Adrenal gland (tissue), 12 donors: Measurements from ENCODE around the gene GANC. TPM values are rescaled to one million over a fixed set of nuclear protein-coding genes. Genes with fewer than 3 reads are reported as not detected.

Source experiments
- DNase-seq, 7 donors: peaks; one replicate each; pipeline ENCODE4 v3.0.0-alpha.2; 2019 to 2020
- H3K27ac ChIP-seq, 5 donors: fragments of 200-600 bp; sonication (generic) in 4 of 5; 1 replicate in 3 of 5; 2 replicates in 2 of 5; pipeline versions ENCODE4 v1.5.1 to v1.8.0; 2016 to 2020; ENCODE audit warnings: mild to moderate bottlenecking in 1 of 5
- H3K27me3 ChIP-seq: fragments of 200-600 bp; 2 replicates; pipeline ENCODE4 v1.8.0; 2021
- H3K36me3 ChIP-seq, 2 donors: fragments of 200-600 bp; replicated peaks in 1 of 2; 1 replicate in 1 of 2; 2 replicates in 1 of 2; pipeline versions ENCODE4 v1.5.1 to v1.8.0; 2018 to 2022
- H3K4me1 ChIP-seq, 2 donors: fragments of 200-600 bp; replicated peaks in 1 of 2; 1 replicate in 1 of 2; 2 replicates in 1 of 2; pipeline versions ENCODE4 v1.5.1 to v1.8.0; 2018 to 2021
- H3K4me3 ChIP-seq, 4 donors: fragments of 200-600 bp; sonication (generic) in 3 of 4; one replicate each; pipeline ENCODE4 v1.5.1; 2016 to 2018
- H3K9me3 ChIP-seq, 3 donors: fragments of 200-600 bp; sonication (generic) in 1 of 3; replicated peaks in 1 of 3; 1 replicate in 2 of 3; 2 replicates in 1 of 3; pipeline versions ENCODE4 v1.5.1 to v1.8.0; 2016 to 2021
- POLR2A ChIP-seq, 2 donors: fragments of 450-650 bp; IDR thresholded peaks; one replicate each; pipeline ENCODE4 v1.6.1; 2017; ENCODE audit warnings: antibody characterized with exemption in 2 of 2, mild to moderate bottlenecking in 2 of 2, moderate library complexity in 1 of 2
- WGBS, 4 donors: extraction: QIAGEN DNeasy Blood & Tissue Kit in 2 of 4; methylation state at CpG; one replicate each; pipeline versions ENCODE4 v1.1.5 to v1.1.7; 2013 to 2017; 5-methylcytosine and 5-hydroxymethylcytosine counted together
- intact Hi-C, 2 donors: fragments of 100-400 bp; cut with DNase I; formaldehyde crosslinking; loops; one replicate each; pipeline versions ENCODE4 v1.14.1 to v1.15.0; 2022 to 2023
- polyA plus RNA-seq, 3 donors: library from polyadenylated mRNA; stranded (reverse); fragments of 200-250 nt in 2 of 3; fragments of 350-450 nt in 1 of 3; fragmentation: Illumina TruSeq in 1 of 3; extraction: RNeasy Lipid Tissue Mini Kit (QIAGEN cat#74804) in 1 of 3; gene quantifications; one replicate each; pipeline ENCODE4 v1.2.3, GENCODE V29; 2013 to 2014
- total RNA-seq, 9 donors: library from RNA; depleted of rRNA in 4 of 9; stranded (reverse); fragments of >200 nt in 4 of 9; fragments of 120-200 nt in 1 of 9; fragmentation: NEBNext Ultra II Directional in 1 of 9; extraction: Animal tissue kit (Norgen Biotek cat#: 25700) in 1 of 9; gene quantifications; one replicate each; pipeline versions ENCODE4 v1.1.0 to v1.2.4, GENCODE V29; 2013 to 2023
- TF ChIP-seq, protein P1 (sequence below), 6 experiments: fragments of 450-650 bp in 4 of 6; fragments of 200-600 bp in 2 of 6; sonication (generic) in 1 of 6; IDR thresholded peaks; 1 replicate in 5 of 6; 2 replicates in 1 of 6; pipeline versions ENCODE4 v1.5.1 to v1.8.0; 2016 to 2021; ENCODE audit warnings: antibody characterized with exemption in 6 of 6, mild to moderate bottlenecking in 2 of 6, moderate library complexity in 1 of 6
- donor health status: healthy with polysubstance abuse.
- donor health status: Bipolar disorder and iron deficiency.
- donor health status: DM: yes; HTN: yes; CAD: no.
- donor health status: DM: no; HTN: no; CAD: no.
- donor health status: DM: no; HTN: no; CAD: no.
- donor health status: DM: yes; HTN: yes; CAD: no.

The GANC gene
- total and polyA plus RNA-seq, 12 donors, result 8.5 to 37.2 (median 18.5) TPM

DNA sequence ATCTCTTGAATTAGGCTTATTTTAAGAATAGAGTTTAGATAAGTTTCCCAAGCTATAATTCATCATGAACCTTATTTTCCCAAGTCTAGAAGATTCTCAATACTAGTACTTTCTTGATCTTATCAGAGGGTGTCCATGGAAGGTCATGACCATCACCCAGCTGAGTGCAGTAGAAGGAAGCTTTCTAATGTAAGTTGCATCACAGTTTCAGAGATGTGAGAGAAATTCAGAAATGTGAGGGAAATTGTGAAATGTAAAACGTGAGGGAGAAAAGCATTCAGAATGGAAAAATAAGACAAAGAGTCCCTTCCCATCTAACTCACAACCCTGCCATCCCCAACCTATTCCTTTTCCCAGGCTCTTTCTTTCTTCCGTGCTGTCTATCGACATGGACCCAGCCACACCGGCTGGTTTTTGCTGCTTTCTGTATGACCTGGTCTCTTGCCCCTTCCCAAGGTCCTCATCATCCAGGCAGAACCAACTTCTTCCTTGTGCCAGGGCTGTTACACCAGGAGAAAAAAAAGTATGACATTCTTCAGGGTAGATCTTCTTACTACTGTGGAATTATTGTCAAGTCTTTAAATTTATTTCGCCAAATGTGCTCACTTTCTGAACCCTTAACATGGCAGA is 93.0 kb downstream of the GANC start:
- no peaks in the 10 kb centered on the region for H3K36me3 ChIP-seq
- intact Hi-C loops, result no loop called here
- H3K9me3 ChIP-seq, result no peaks in the 10 kb centered on the region
- no peak for TF ChIP-seq POLR2A (IDR thresholded peaks at IDR 0.05)
- TF ChIP-seq, protein P1, sequence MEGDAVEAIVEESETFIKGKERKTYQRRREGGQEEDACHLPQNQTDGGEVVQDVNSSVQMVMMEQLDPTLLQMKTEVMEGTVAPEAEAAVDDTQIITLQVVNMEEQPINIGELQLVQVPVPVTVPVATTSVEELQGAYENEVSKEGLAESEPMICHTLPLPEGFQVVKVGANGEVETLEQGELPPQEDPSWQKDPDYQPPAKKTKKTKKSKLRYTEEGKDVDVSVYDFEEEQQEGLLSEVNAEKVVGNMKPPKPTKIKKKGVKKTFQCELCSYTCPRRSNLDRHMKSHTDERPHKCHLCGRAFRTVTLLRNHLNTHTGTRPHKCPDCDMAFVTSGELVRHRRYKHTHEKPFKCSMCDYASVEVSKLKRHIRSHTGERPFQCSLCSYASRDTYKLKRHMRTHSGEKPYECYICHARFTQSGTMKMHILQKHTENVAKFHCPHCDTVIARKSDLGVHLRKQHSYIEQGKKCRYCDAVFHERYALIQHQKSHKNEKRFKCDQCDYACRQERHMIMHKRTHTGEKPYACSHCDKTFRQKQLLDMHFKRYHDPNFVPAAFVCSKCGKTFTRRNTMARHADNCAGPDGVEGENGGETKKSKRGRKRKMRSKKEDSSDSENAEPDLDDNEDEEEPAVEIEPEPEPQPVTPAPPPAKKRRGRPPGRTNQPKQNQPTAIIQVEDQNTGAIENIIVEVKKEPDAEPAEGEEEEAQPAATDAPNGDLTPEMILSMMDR (IDR thresholded peaks at IDR 0.05), result no peak
- no peak overlapping the region for H3K27ac ChIP-seq
- no peaks in the 10 kb centered on the region for H3K27me3 ChIP-seq
- no peak overlapping the region for H3K4me3 ChIP-seq
- DNase-seq, result no peak
- H3K4me1 ChIP-seq, result no peaks in the 10 kb centered on the region
- WGBS, 4 donors, result 88 to 91% (median 91%) methylated on average over 5 of the region's 5 CpGs

DNA sequence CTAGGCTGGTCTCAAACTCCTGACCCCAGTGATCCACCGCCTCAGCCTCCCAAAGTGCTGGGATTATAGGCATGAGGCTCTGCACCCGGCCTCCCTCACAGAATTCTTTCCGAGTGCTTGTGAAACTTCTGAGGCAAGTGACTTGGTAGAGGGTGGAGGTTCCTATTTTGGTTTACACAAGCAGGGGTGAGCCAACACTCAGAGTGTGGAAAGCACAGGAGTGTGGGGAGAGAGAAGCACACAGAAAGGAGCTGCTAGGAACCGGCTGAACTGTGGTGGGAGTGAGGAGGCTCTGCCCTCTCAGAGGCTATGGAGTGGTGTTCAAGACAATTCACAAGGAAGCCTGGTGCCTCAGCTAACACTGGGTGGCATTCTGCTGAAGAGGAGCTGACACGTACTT is 94.0 kb downstream of the GANC start:
- no peaks in the 10 kb centered on the region for H3K27me3 ChIP-seq
- DNase-seq, result no peak
- H3K4me1 ChIP-seq, result no peaks in the 10 kb centered on the region
- no peaks in the 10 kb centered on the region for H3K9me3 ChIP-seq
- H3K36me3 ChIP-seq, result no peaks in the 10 kb centered on the region
- no peak overlapping the region for H3K4me3 ChIP-seq
- 69 to 87% (median 72%) methylated on average over 4 to 5 of the region's 5 CpGs for WGBS, 4 donors
- H3K27ac ChIP-seq, result no peak overlapping the region
- intact Hi-C loops, result no loop called here
- no peak for TF ChIP-seq POLR2A (IDR thresholded peaks at IDR 0.05)
- TF ChIP-seq, protein P1 (IDR thresholded peaks at IDR 0.05), result no peak

DNA sequence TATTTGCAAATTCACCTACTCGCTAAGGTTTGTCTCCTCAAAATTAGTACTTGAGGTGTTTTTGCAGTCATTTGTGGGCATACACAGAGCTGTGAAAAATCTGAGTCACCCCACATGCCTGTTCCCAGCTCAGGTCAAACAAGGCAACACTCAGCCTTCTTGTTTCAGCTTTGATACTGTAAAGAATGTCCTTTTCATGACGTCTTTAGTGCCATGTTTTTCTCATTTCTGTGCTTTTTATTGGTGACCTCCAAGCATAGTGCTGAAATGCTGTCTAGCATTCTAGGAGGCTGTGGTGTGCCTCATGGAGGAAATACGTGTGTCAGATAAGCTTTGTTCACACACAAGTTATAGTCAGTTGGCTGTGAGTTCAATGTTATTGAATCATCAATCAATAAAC is 95.1 kb downstream of the GANC start:
- DNase-seq, result no peak
- intact Hi-C loops, result no loop called here
- Histone ChIP-seq H3K4me3 (no peak overlapping the region), H3K36me3 (no peaks in the 10 kb centered on the region), H3K27me3 (no peaks in the 10 kb centered on the region), H3K27ac (no peak overlapping the region), H3K4me1 (no peaks in the 10 kb centered on the region), H3K9me3 (no peaks in the 10 kb centered on the region)
- TF ChIP-seq POLR2A (IDR thresholded peaks at IDR 0.05), result no peak
- TF ChIP-seq, protein P1 (IDR thresholded peaks at IDR 0.05), result no peak
- WGBS, 4 donors, result 82 to 86% (median 85%) methylated on average over 3 of the region's 3 CpGs

DNA sequence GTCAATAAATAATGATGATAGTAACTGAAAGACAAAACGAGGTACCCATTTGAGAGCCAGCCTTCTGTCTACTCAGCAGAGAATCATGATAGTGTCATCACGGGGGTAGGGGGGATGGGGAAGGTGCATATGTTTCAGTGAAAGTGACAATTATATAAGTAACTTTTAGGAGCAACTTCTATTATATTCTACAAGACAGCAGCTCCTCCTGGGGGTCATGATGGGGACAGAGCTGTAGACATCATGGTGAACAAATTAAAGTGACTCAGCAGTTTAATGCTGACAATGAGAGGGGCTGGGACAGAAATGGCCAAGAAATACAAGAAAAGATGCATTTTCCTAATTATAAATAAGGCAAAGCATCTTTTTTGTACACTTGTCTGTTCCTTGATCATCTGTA is 98.1 kb downstream of the GANC start:
- Histone ChIP-seq H3K27ac (no peak overlapping the region), H3K9me3 (no peaks in the 10 kb centered on the region), H3K4me3 (no peak overlapping the region), H3K4me1 (no peaks in the 10 kb centered on the region), H3K27me3 (no peaks in the 10 kb centered on the region), H3K36me3 (no peaks in the 10 kb centered on the region)
- no peak for TF ChIP-seq POLR2A (IDR thresholded peaks at IDR 0.05)
- TF ChIP-seq, protein P1 (IDR thresholded peaks at IDR 0.05), result no peak
- intact Hi-C loops, result no loop called here
- 65 to 72% (median 68%) methylated on average over 2 of the region's 2 CpGs for WGBS, 4 donors
- no peak for DNase-seq
